K562 (cell line): ENCODE data around the gene TAF8. TPM values are rescaled to one million over a fixed set of nuclear protein-coding genes. Genes with fewer than 3 reads are reported as not detected.

Experiments used
- CC2D1A ChIP-seq: fragments of 450-650 bp; IDR thresholded peaks from 2 replicates; pipeline ENCODE4 v1.6.1; 2017; ENCODE audit warnings: mild to moderate bottlenecking
- CTBP1 ChIP-seq: fragments of 450-650 bp; IDR thresholded peaks from 2 replicates; pipeline ENCODE4 v1.6.1; 2016; ENCODE audit warnings: borderline replicate concordance
- FOXJ3 ChIP-seq: sonication (generic); formaldehyde crosslinking; IDR thresholded peaks from 2 replicates; pipeline ENCODE4 v1.4.0; 2020; ENCODE audit warnings: mild to moderate bottlenecking, missing genetic modification reagents
- GATAD2B ChIP-seq: fragments of 450-650 bp; IDR thresholded peaks from 2 replicates; pipeline ENCODE4 v1.6.1; 2017; ENCODE audit warnings: mild to moderate bottlenecking, borderline replicate concordance
- HOMEZ ChIP-seq: fragments of 250-450 bp; sonication (Bioruptor Pico); IDR thresholded peaks from 2 replicates; pipeline ENCODE4 v1.4.0; 2020; ENCODE audit warnings: mild to moderate bottlenecking, moderate library complexity
- JUN ChIP-seq, 2 experiments: sonication (generic) in 1 of 2; formaldehyde crosslinking in 1 of 2; IDR thresholded peaks; 2 replicates each; pipeline versions ENCODE4 v1.6.1 to v1.8.0; 2012 to 2022; ENCODE audit warnings: borderline replicate concordance in 2 of 2, mild to moderate bottlenecking in 2 of 2, improper control_type of control experiment in 1 of 2, low read depth in 1 of 2, low read length in 1 of 2, missing genetic modification reagents in 1 of 2
- KAT7 ChIP-seq: sonication (generic); formaldehyde crosslinking; IDR thresholded peaks from 2 replicates; pipeline ENCODE4 v1.8.0; 2022; ENCODE audit warnings: missing genetic modification reagents, mild to moderate bottlenecking, borderline replicate concordance
- LCOR ChIP-seq: sonication (generic); formaldehyde crosslinking; IDR thresholded peaks from 2 replicates; pipeline ENCODE4 v1.8.0; 2022; ENCODE audit warnings: mild to moderate bottlenecking, missing genetic modification reagents
- SIX5 ChIP-seq, 2 experiments: IDR thresholded peaks; 2 replicates each; pipeline ENCODE4 v1.6.1; 2011; ENCODE audit warnings: low read length in 2 of 2, borderline replicate concordance in 1 of 2, low read depth in 1 of 2, mild to moderate bottlenecking in 1 of 2, moderate library complexity in 1 of 2; ENCODE audit not compliant: insufficient read depth in 1 of 2
- ZBTB7A ChIP-seq: IDR thresholded peaks from 2 replicates; pipeline ENCODE4 v1.6.1; 2011; ENCODE audit warnings: low read depth, mild to moderate bottlenecking, low read length, moderate library complexity, borderline replicate concordance; ENCODE audit not compliant: control insufficient read depth
- ZNF3 ChIP-seq: fragments of 250-450 bp; sonication (Bioruptor Pico); IDR thresholded peaks from 2 replicates; pipeline ENCODE4 v1.5.0; 2021; ENCODE audit warnings: mild to moderate bottlenecking, moderate library complexity
- ZNF316 ChIP-seq: fragments of 450-650 bp; IDR thresholded peaks from 2 replicates; pipeline ENCODE4 v1.6.1; 2016
- ZNF324 ChIP-seq: fragments of 250-450 bp; sonication (Bioruptor Pico); IDR thresholded peaks from 2 replicates; pipeline ENCODE4 v1.4.0; 2020; ENCODE audit warnings: mild to moderate bottlenecking
- ZNF778 ChIP-seq: fragments of 450-650 bp; formaldehyde crosslinking; IDR thresholded peaks from 2 replicates; pipeline ENCODE4 v1.4.0; 2020; ENCODE audit warnings: mild to moderate bottlenecking, moderate library complexity
- polyA plus RNA-seq, 8 experiments: library from polyadenylated mRNA; depleted of rRNA in 4 of 8; stranded (reverse) in 5 of 8; unstranded in 3 of 8; fragments of >200 nt; fragmentation: Nextera tagmentation in 2 of 8; fragmentation: Illumina TruSeq in 1 of 8; extraction: Ambion mirVana in 2 of 8; extraction: Trizol in 1 of 8; gene quantifications; 2 replicates each; pipeline versions ENCODE4 v1.2.1 to v1.2.3, GENCODE V29; 2011 to 2014; ENCODE audit warnings: inconsistent platforms in 1 of 8, missing spikeins in 1 of 8
- total RNA-seq, 7 experiments: library from RNA; depleted of rRNA in 6 of 7; stranded (reverse); fragments of >200 nt in 6 of 7; fragmentation: Illumina TruSeq in 2 of 7; extraction: Trizol in 2 of 7; gene quantifications; 2 replicates each; pipeline versions ENCODE4 v1.2.1 to v1.2.3, GENCODE V29; 2011 to 2021; ENCODE audit warnings: low replicate concordance in 1 of 7
- TF ChIP-seq, protein P1 (sequence below): fragments of 450-650 bp; formaldehyde crosslinking; IDR thresholded peaks from 2 replicates; pipeline ENCODE4 v1.4.0; 2020; ENCODE audit warnings: mild to moderate bottlenecking, moderate library complexity
- TF ChIP-seq, protein P2 (sequence below), 2 experiments: fragments of 450-650 bp; formaldehyde crosslinking in 1 of 2; IDR thresholded peaks; 2 replicates each; pipeline versions ENCODE4 v1.4.0 to v1.6.1; 2014 to 2020; ENCODE audit warnings: mild to moderate bottlenecking in 2 of 2, borderline replicate concordance in 1 of 2, low read depth in 1 of 2

Gene TAF8
- total and polyA plus RNA-seq, 9 of the 15 experiments (the other 6 are each of a cell fraction or from before 2014, with no cell fraction given): 29.4 to 84.0 (median 52.6) TPM

DNA sequence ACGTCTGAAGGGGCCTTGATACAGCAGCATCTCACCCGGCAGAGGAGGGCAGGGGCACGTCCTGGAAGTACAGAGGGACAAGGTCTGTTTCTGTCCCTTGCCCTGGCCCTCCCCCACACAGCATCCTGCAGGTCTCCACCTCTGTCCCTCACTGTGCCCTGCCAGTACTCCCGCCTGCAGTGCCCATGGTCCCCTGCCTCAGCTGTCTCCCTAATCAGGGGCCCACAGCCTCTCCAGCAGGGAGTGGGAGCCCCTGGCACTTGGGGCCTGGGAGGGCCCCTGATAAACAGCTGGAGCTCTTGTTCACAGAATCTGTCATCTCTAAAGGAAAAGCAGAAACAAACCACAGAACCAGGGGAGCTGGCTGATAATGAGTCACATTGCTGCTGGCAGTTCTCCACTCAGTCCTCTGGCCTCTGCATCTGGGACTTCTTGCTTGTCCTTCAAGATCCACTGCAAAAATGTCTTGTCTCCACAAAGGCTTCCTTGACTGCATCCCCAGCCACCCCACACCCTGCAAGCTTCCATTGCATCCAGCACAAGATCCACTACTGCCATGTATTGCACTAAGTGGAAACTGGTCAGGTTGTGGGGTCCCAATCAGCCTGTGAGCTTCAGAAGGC is 33.2 kb upstream of the TAF8 start (continued):
- TF ChIP-seq HOMEZ: 0 out of 2 replicates have a peak, but pooled peaks have one; percentile 28
- peak; percentile 71; the same call in 1 of the 2 replicates for TF ChIP-seq KAT7 (CRISPR knock-in tag)
- peak; percentile 60; the same call in 1 of the 2 replicates for TF ChIP-seq ZNF324
- TF ChIP-seq ZNF3 (CRISPR knock-in tag): no peak
- peak; percentile 99 for TF ChIP-seq GATAD2B
- TF ChIP-seq LCOR (CRISPR knock-in tag): peak; percentile 86
- TF ChIP-seq FOXJ3 (CRISPR knock-in tag): no peak
- TF ChIP-seq JUN (IDR thresholded peaks at IDR 0.05; ENCODE audit: borderline replicate concordance, low read depth, low read length): peak; percentile 96
- 0 out of 2 replicates have a peak, but pooled peaks have one; percentile 76 for TF ChIP-seq JUN (CRISPR knock-in tag; IDR thresholded peaks at IDR 0.05; ENCODE audit: borderline replicate concordance)
- TF ChIP-seq CC2D1A: peak; percentile 100
- peak; percentile 95 for TF ChIP-seq CTBP1
- no peak for TF ChIP-seq SIX5 (IDR thresholded peaks at IDR 0.05; ENCODE audit: borderline replicate concordance in 1 of 2, insufficient read depth in 1 of 2, low read depth in 1 of 2, low read length in 2 of 2)
- no peak for TF ChIP-seq ZNF316
- no peak for TF ChIP-seq ZNF778 (CRISPR knock-in tag)
- TF ChIP-seq ZBTB7A: peak; percentile 87; the same call in 1 of the 2 replicates
- TF ChIP-seq, protein P1, sequence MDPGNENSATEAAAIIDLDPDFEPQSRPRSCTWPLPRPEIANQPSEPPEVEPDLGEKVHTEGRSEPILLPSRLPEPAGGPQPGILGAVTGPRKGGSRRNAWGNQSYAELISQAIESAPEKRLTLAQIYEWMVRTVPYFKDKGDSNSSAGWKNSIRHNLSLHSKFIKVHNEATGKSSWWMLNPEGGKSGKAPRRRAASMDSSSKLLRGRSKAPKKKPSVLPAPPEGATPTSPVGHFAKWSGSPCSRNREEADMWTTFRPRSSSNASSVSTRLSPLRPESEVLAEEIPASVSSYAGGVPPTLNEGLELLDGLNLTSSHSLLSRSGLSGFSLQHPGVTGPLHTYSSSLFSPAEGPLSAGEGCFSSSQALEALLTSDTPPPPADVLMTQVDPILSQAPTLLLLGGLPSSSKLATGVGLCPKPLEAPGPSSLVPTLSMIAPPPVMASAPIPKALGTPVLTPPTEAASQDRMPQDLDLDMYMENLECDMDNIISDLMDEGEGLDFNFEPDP (CRISPR knock-in tag): peak; percentile 76; the same call in 1 of the 2 replicates
- TF ChIP-seq, protein P2, sequence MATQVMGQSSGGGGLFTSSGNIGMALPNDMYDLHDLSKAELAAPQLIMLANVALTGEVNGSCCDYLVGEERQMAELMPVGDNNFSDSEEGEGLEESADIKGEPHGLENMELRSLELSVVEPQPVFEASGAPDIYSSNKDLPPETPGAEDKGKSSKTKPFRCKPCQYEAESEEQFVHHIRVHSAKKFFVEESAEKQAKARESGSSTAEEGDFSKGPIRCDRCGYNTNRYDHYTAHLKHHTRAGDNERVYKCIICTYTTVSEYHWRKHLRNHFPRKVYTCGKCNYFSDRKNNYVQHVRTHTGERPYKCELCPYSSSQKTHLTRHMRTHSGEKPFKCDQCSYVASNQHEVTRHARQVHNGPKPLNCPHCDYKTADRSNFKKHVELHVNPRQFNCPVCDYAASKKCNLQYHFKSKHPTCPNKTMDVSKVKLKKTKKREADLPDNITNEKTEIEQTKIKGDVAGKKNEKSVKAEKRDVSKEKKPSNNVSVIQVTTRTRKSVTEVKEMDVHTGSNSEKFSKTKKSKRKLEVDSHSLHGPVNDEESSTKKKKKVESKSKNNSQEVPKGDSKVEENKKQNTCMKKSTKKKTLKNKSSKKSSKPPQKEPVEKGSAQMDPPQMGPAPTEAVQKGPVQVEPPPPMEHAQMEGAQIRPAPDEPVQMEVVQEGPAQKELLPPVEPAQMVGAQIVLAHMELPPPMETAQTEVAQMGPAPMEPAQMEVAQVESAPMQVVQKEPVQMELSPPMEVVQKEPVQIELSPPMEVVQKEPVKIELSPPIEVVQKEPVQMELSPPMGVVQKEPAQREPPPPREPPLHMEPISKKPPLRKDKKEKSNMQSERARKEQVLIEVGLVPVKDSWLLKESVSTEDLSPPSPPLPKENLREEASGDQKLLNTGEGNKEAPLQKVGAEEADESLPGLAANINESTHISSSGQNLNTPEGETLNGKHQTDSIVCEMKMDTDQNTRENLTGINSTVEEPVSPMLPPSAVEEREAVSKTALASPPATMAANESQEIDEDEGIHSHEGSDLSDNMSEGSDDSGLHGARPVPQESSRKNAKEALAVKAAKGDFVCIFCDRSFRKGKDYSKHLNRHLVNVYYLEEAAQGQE (IDR thresholded peaks at IDR 0.05; ENCODE audit: borderline replicate concordance): peak; percentile 56
- TF ChIP-seq, protein P2 (CRISPR knock-in tag; IDR thresholded peaks at IDR 0.05; ENCODE audit: low read depth): peak; percentile 57; the same call in 1 of the 2 replicates
